AG04449 (cell line): ENCODE measurements around the gene MCRS1.
"Not testable (repeated sequence)": the region's sequence is repeated elsewhere in the genome, so short reads cannot be mapped to it uniquely, and the experiment has no call there.

Experiments
- CTCF ChIA-PET: fragments of 350-600 bp; formaldehyde crosslinking; extraction: SDS; loops from one replicate; lab custom pipeline; 2021; ENCODE audit warnings: antibody characterized with exemption; lab: Yijun Ruan, JAX
- POLR2A ChIA-PET: fragments of 400-600, 350-600 bp; formaldehyde crosslinking; extraction: SDS; loops from one replicate; lab custom pipeline; 2020; ENCODE audit warnings: antibody characterized with exemption, inconsistent platforms; lab: Yijun Ruan, JAX
- DNase-seq: peaks from one replicate; pipeline ENCODE4 v3.0.0-alpha.2; 2010; ENCODE audit warnings: low read depth, low spot score
- H3K4me3 ChIP-seq: 2 replicates; pipeline ENCODE4 v1.5.1; 2011; ENCODE audit warnings: low read depth, mild to moderate bottlenecking, control low read depth, low read length
- TF ChIP-seq, protein P1 (sequence below): IDR thresholded peaks from one replicate; pipeline ENCODE4 v1.5.1; 2011; ENCODE audit warnings: mild to moderate bottlenecking, moderate library complexity, low read length, control low read depth, inconsistent platforms; ENCODE audit not compliant: insufficient read depth; ENCODE audit errors: missing control alignments

MCRS1 gene

DNA sequence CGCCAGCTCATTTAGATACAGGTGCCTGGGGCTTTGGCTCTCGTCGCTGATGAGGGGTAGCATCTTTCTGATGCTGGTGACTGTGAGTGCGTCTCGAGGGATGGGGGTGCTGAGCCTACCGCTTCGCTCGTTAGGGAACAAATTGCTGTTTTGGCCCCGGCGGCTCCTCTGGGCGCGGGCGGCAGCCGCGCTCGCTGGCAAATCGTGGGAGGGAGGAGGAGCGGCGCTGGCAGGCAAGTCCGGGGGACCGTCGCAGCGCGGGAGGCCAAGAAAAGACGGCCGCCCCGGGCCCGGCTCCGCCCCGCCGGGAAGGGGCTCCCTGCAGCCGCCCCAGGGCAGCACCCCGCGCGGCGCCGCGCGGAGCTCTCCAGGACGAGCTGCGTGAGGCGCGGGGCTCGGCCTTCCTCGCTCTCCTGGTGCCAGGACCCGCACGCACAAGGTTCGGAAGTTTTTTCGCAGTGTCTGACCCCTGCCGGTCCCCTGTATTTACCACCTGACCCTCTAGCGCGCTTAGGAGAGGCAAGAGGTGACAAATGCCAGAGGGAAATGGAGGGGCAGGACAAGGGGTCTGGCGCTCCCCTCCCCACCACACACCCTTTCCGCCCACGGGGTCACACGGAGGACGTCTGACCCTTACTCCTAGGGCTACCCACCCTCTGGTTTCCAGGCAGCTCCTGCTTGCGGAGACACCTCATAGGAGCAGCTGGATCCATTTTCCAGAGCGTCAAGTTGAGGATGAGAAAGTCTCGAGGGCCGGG, 30.0 kb downstream of the MCRS1 start:
- peak overlapping the region; percentile 38 for H3K4me3 ChIP-seq
- no peak for DNase-seq
- CTCF ChIA-PET = interaction anchor here (0.8 to 3.9 kb wide), 6 partner anchors 29 to 450 kb away, joined by 3 to 35 read pairs (median 4); no protein-coding TSS in a partner anchor
- TF ChIP-seq, protein P1, sequence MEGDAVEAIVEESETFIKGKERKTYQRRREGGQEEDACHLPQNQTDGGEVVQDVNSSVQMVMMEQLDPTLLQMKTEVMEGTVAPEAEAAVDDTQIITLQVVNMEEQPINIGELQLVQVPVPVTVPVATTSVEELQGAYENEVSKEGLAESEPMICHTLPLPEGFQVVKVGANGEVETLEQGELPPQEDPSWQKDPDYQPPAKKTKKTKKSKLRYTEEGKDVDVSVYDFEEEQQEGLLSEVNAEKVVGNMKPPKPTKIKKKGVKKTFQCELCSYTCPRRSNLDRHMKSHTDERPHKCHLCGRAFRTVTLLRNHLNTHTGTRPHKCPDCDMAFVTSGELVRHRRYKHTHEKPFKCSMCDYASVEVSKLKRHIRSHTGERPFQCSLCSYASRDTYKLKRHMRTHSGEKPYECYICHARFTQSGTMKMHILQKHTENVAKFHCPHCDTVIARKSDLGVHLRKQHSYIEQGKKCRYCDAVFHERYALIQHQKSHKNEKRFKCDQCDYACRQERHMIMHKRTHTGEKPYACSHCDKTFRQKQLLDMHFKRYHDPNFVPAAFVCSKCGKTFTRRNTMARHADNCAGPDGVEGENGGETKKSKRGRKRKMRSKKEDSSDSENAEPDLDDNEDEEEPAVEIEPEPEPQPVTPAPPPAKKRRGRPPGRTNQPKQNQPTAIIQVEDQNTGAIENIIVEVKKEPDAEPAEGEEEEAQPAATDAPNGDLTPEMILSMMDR = no peak
- POLR2A ChIA-PET = interaction anchor here (0.6 kb wide), 1 partner anchor 8 kb away, joined by 3 read pairs; no protein-coding TSS in a partner anchor

DNA sequence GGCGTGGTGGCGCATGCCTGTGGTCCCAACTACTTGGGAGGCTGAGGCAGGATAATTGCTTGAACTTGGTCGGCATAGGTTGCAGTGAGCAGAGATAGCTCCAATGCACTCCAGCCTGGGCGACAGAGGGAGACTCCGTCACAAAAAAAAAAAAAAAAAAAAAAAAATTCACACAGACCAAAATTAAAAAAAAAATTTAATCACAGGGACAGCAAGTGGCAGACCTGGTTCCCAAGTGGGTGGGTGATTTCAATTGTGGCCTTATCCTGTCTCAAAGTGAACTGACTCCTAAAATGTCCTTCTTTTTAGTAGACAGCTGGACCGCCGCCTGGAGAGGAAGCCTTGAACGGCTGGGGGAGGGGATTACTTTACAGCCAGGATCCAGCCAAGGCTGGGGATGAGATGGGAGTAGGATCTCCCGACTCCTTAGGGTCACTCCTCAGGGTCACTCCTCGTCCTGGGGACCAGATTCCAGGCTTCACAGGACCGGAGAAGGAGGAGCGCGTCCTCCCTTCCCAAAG, 30.7 kb downstream of the MCRS1 start:
- POLR2A ChIA-PET = interaction anchor here (0.6 kb wide), 1 partner anchor 9 kb away, joined by 3 read pairs; no protein-coding TSS in a partner anchor
- CTCF ChIA-PET = interaction anchor here (1.1 to 3.9 kb wide), 5 partner anchors 30 to 248 kb away, joined by 3 to 35 read pairs (median 4); no protein-coding TSS in a partner anchor
- TF ChIP-seq, protein P1 = no peak
- peak overlapping the region; percentile 38 for H3K4me3 ChIP-seq
- no peak for DNase-seq

DNA sequence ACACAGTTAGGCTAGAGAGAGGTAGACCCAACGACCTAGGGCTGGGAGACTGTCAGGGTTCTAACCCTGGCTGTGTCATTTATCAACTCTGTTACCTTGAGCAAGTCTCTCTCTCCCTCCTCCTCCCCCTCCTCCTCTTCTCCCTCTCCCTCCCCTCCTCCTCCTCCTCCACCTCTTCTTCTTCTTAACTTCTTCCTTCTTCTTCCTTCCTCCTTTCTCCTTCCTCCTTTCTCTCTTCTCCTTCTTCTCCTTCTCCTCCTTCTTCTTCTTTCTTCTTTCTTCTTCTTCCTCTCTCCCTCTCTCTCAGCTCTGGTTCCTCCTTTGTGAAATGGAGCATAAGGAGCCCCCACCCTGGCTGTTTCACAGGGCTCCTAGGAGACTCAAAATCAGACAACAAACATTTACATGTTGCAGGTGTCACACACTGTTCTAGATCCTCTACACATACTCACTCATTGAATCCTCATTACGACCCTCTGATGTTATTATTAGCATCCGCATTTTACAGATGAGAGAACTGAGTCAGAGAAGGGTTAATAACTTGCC, 31.3 kb downstream of the MCRS1 start:
- ChIA-PET POLR2A (no interaction called here), CTCF (interaction anchor here (1.2 to 3.9 kb wide), 4 partner anchors 18 to 178 kb away, joined by 3 to 35 read pairs (median 4); no protein-coding TSS in a partner anchor)
- no peak overlapping the region for H3K4me3 ChIP-seq
- TF ChIP-seq, protein P1 = no peak
- DNase-seq = no peak

DNA sequence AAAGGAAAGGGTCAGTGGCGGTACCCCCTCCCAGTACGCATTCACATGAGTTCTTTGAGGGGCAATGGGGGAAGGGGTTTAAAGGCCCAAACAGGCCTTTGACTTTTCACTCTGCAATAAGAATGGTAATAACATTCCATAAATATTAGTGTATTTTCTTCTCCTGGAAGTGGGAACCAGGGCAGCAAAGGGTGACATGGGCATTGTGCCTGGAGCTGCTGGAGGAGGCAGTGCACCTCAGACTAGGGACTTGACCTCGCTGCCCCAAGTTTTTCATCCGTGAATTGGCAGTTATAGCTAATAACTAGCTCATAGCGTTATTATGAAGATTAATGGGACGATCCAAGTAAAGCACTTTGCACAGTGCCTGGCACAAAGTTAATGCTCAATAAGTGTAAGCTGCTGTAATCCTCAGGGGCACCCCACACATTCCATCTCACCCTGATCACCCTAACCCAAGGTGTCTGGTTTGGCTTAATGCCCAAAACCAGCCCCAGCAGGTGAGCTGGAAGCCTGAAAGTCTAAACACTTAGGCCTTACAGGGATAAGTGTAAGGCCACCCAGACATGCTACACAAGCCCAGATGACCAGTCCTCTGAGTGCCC, 31.9 kb downstream of the MCRS1 start:
- H3K4me3 ChIP-seq = no peak overlapping the region
- DNase-seq = no peak
- TF ChIP-seq, protein P1 = no peak
- ChIA-PET CTCF (interaction anchor here (1.2 to 3.9 kb wide), 4 partner anchors 18 to 188 kb away, joined by 3 to 35 read pairs (median 8); no protein-coding TSS in a partner anchor), POLR2A (no interaction called here)

DNA sequence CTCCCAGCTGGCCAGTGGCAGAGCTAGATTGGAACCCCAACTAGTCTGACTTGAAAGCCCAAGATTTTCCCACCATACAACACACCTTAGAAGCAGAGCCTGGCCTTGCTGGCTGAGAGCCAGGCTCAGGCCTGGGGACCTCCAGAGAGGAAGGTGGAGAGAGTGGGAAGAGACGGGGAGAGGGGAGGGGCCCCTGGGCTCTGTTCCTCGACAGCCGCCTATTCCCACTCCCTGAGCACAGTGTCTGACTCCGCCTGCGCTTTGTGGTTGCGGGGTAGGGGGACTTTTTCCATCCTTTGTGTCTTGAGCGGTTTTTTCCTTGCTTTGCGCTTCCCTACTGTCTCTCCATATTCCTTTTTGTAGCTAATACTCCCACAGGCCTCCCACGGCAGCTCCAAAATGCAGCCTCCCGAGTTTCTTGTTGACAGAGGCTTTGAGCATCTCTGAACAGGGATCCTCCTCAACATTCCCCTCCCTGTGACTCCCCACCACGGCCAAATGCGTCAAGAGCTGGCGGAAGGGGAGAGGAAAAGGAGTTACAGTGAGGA, 33.1 kb downstream of the MCRS1 start:
- no peak for DNase-seq
- CTCF ChIA-PET = interaction anchor here (1.1 to 3.9 kb wide), 6 partner anchors 20 to 203 kb away, joined by 3 to 35 read pairs (median 6); no protein-coding TSS in a partner anchor
- POLR2A ChIA-PET = no interaction called here
- TF ChIP-seq, protein P1 = no peak
- H3K4me3 ChIP-seq = no peak overlapping the region

DNA sequence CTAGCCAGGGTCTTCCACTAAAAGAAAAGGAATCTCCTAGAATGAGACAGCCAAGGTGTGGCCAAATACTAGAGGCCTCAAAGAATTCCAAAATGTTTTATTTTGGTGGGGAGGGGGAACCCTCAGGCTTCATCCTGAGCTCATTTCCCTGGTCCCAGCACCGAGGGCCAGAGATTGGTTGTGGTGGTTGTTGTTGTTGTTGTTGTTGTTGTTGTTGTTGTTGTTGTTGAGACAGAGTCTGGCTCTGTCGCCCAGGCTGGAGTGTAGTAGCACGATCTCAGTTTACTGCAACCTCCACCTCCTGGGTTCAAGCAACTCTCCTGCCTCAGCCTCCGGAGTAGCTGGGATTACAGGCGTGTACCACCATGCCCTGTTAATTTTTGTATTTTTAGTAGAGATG, 33.8 kb downstream of the MCRS1 start:
- DNase-seq, H3K4me3 ChIP-seq, POLR2A ChIA-PET: not testable (repeated sequence)
- CTCF ChIA-PET = interaction anchor here (1.1 to 1.5 kb wide), 3 partner anchors 22 to 202 kb away, joined by 3 to 5 read pairs (median 5); no protein-coding TSS in a partner anchor
